ENCODE data around the gene COL5A1.

DNA sequence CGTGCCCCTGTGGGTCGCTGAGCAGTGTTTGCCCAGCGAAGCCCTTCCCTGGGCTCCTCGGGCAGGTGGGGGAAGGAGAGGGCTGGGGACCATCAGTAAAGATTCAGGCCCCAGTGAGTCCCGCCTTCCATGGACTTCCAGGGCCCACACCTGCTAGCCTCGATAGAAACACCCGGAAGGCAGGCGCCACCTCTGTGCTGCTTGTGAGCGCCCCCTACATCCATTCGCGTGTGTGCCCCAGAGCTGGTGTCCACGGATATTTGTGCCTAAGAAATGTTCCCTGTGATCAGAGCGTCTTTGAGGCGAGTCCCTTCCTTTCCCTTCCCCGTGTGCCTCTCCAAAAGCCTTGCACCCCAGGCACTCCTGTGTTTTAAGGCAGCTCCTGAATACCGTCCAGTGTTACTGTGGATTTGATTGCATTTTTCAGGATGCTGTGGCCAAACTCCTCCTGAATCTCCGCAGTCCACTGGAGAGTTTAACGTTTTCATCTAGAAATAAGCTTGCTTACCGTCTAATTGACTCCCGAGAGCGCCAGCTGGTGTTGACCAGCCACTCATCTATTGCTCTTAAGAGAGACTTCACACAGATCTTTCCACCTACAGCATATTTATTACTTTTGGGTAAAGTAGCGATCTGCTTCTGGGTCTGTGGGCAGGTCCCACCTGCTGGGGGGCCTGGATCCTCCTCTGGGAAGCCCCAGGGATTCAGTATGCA is 101.4 kb downstream of the COL5A1 start:
- TF ChIP-seq CTCF (optimal IDR thresholded peaks at IDR 0.05 in 1 of 3, IDR thresholded peaks at IDR 0.05 in 1 of 3, conservative IDR thresholded peaks at IDR 0.05 in 1 of 3; ENCODE audit: extremely low read depth in 1 of 3, insufficient read depth in 2 of 3, low read length in 3 of 3) (peak in 1 of 3 experiments; percentile 14), EZH2 (IDR thresholded peaks at IDR 0.05; ENCODE audit: low read length) (no peak)
